GM10266 (cell line): ENCODE measurements around the gene SLC24A3.
"Not testable (repeated sequence)": the region's sequence is repeated elsewhere in the genome, so short reads cannot be mapped to it uniquely, and the experiment has no call there.

ENCODE experiments used
- DNase-seq: peaks from one replicate; pipeline ENCODE4 v3.0.0; 2012; ENCODE audit errors: extremely low spot score
- CTCF ChIP-seq: IDR thresholded peaks from 2 replicates; pipeline ENCODE4 v1.5.1; 2012; ENCODE audit warnings: mild to moderate bottlenecking, low read depth; ENCODE audit not compliant: control insufficient read depth, insufficient read depth; ENCODE audit errors: missing control alignments

The SLC24A3 gene

GRCh38 chr20:19670829-19671228 is 458.4 kb downstream of the SLC24A3 start:
- no peak for TF ChIP-seq CTCF
- no peak for DNase-seq

GRCh38 chr20:19671374-19671773 is 458.9 kb downstream of the SLC24A3 start:
- no peak for DNase-seq
- TF ChIP-seq CTCF, result no peak

- DNase-seq, result no peak
- no peak for TF ChIP-seq CTCF
Measured at GRCh38 chr20:19672498-19672897, 460.1 kb downstream of the SLC24A3 start.

- DNase-seq, result no peak
- TF ChIP-seq CTCF, result no peak
Measured at GRCh38 chr20:19673575-19673974, 461.1 kb downstream of the SLC24A3 start.

GRCh38 chr20:19676202-19676601 is 463.8 kb downstream of the SLC24A3 start:
- TF ChIP-seq CTCF, result no peak
- no peak for DNase-seq

- TF ChIP-seq CTCF, result no peak
- DNase-seq, result no peak
Measured at GRCh38 chr20:19677336-19677735, 464.9 kb downstream of the SLC24A3 start.

GRCh38 chr20:19678591-19678990 is 466.1 kb downstream of the SLC24A3 start:
- not testable (repeated sequence) for DNase-seq

- TF ChIP-seq CTCF, result no peak
- DNase-seq, result no peak
Measured at GRCh38 chr20:19679900-19680495, 467.6 kb downstream of the SLC24A3 start.
